H9 (cell line): ENCODE results near the gene GRIFIN. TPM values are rescaled to one million over a fixed set of nuclear protein-coding genes. Genes with fewer than 3 reads are reported as not detected.

Source experiments
- DNase-seq: peaks from one replicate; pipeline ENCODE4 v3.0.0-alpha.2; 2017
- H2AFZ ChIP-seq: one replicate; pipeline ENCODE4 v1.6.1; 2013; ENCODE audit warnings: mild to moderate bottlenecking, low read length, control low read depth, moderate library complexity
- H2AK5ac ChIP-seq: 2 replicates; pipeline ENCODE4 v1.6.1; 2013; ENCODE audit warnings: low read length, control low read depth, mixed read lengths; ENCODE audit not compliant: insufficient read length
- H2BK120ac ChIP-seq: one replicate; pipeline ENCODE4 v1.6.1; 2013; ENCODE audit warnings: low read depth, mild to moderate bottlenecking, low read length, control low read depth, inconsistent platforms; ENCODE audit not compliant: poor library complexity, severe bottlenecking
- H2BK12ac ChIP-seq: 2 replicates; pipeline ENCODE4 v1.6.1; 2013; ENCODE audit warnings: low read length, control low read depth, mixed read lengths, low read depth; ENCODE audit not compliant: insufficient read length
- H2BK15ac ChIP-seq: 2 replicates; pipeline ENCODE4 v1.6.1; 2013; ENCODE audit warnings: low read depth, low read length, control low read depth
- H2BK20ac ChIP-seq: one replicate; pipeline ENCODE4 v1.6.1; 2013; ENCODE audit warnings: low read depth, mild to moderate bottlenecking, low read length, control low read depth, inconsistent platforms; ENCODE audit not compliant: poor library complexity, severe bottlenecking
- H2BK5ac ChIP-seq: 2 replicates; pipeline ENCODE4 v1.6.1; 2013; ENCODE audit warnings: low read length, control low read depth, mixed read lengths; ENCODE audit not compliant: insufficient read length
- H3K14ac ChIP-seq: 2 replicates; pipeline ENCODE4 v1.6.1; 2013; ENCODE audit warnings: low read length, control low read depth; ENCODE audit not compliant: insufficient read depth
- H3K18ac ChIP-seq: 2 replicates; pipeline ENCODE4 v1.6.1; 2013; ENCODE audit warnings: low read depth, mild to moderate bottlenecking, mixed read lengths, low read length, control low read depth; ENCODE audit not compliant: insufficient read length
- H3K23ac ChIP-seq: 2 replicates; pipeline ENCODE4 v1.6.1; 2013; ENCODE audit warnings: low read length, control low read depth, mixed read lengths, low read depth; ENCODE audit not compliant: insufficient read length
- H3K23me2 ChIP-seq: 2 replicates; pipeline ENCODE4 v1.6.1; 2013; ENCODE audit warnings: low read depth, mild to moderate bottlenecking, mixed read lengths, low read length, control low read depth; ENCODE audit not compliant: insufficient read length, poor library complexity, severe bottlenecking
- H3K27ac ChIP-seq: 2 replicates; pipeline ENCODE4 v1.5.1; 2013; ENCODE audit warnings: low read length, control low read depth, mixed read lengths, low read depth; ENCODE audit not compliant: insufficient read length
- H3K27me3 ChIP-seq: 2 replicates; pipeline ENCODE4 v1.6.1; 2013; ENCODE audit warnings: low read length, control low read depth, inconsistent platforms; ENCODE audit not compliant: insufficient read depth
- H3K4ac ChIP-seq: 2 replicates; pipeline ENCODE4 v1.6.1; 2013; ENCODE audit warnings: low read depth, mild to moderate bottlenecking, control low read depth, inconsistent platforms, low read length, moderate library complexity
- H3K4me1 ChIP-seq: 2 replicates; pipeline ENCODE4 v1.6.1; 2013; ENCODE audit warnings: low read length, control low read depth, inconsistent platforms; ENCODE audit not compliant: insufficient read depth
- H3K4me2 ChIP-seq: 2 replicates; pipeline ENCODE4 v1.6.1; 2013; ENCODE audit warnings: low read length, control low read depth, mixed read lengths; ENCODE audit not compliant: insufficient read length, insufficient read depth
- H3K56ac ChIP-seq: 2 replicates; pipeline ENCODE4 v1.6.1; 2013; ENCODE audit warnings: low read depth, mild to moderate bottlenecking, mixed read lengths, low read length, control low read depth; ENCODE audit not compliant: insufficient read length
- H3K79me1 ChIP-seq: 2 replicates; pipeline ENCODE4 v1.6.1; 2013; ENCODE audit warnings: low read depth, mild to moderate bottlenecking, moderate library complexity, low read length, control low read depth, inconsistent platforms; ENCODE audit not compliant: insufficient read depth, poor library complexity, severe bottlenecking
- H3K79me2 ChIP-seq: 2 replicates; pipeline ENCODE4 v1.6.1; 2013; ENCODE audit warnings: low read length, control low read depth, inconsistent platforms; ENCODE audit not compliant: insufficient read depth
- H3K9ac ChIP-seq: 2 replicates; pipeline ENCODE4 v1.6.1; 2013; ENCODE audit warnings: low read length, control low read depth, mixed read lengths; ENCODE audit not compliant: insufficient read length; ENCODE audit errors: extremely low read depth
- H3K9me3 ChIP-seq: one replicate; pipeline ENCODE4 v1.6.1; 2013; ENCODE audit warnings: low read depth, low read length, inconsistent platforms; ENCODE audit not compliant: control insufficient read depth
- H3T11ph ChIP-seq: one replicate; pipeline ENCODE4 v1.6.1; 2013; ENCODE audit warnings: mild to moderate bottlenecking, low read length, control low read depth, inconsistent platforms
- H4K20me1 ChIP-seq: one replicate; pipeline ENCODE4 v1.6.1; 2013; ENCODE audit not compliant: control insufficient read depth, insufficient read length, insufficient read depth
- H4K5ac ChIP-seq: 2 replicates; pipeline ENCODE4 v1.6.1; 2013; ENCODE audit warnings: low read depth, mild to moderate bottlenecking, mixed read lengths, low read length, control low read depth; ENCODE audit not compliant: insufficient read length
- H4K8ac ChIP-seq: replicated peaks from 2 replicates; pipeline ENCODE4 v1.6.1; 2013; ENCODE audit warnings: low read length, control low read depth, mixed read lengths, low read depth; ENCODE audit not compliant: insufficient read length
- H4K91ac ChIP-seq: 2 replicates; pipeline ENCODE4 v1.6.1; 2013; ENCODE audit warnings: low read depth, mild to moderate bottlenecking, moderate library complexity, mixed read lengths, low read length, control low read depth; ENCODE audit not compliant: insufficient read length
- H3K27ac Mint-ChIP-seq, 3 experiments: 2 replicates in 2 of 3; 3 replicates in 1 of 3; pipeline ENCODE4 v1.8.0; 2020 to 2021; ENCODE audit warnings: mixed read lengths in 3 of 3, mild to moderate bottlenecking in 1 of 3, moderate library complexity in 1 of 3
- H3K27me3 Mint-ChIP-seq: 2 replicates; pipeline ENCODE4 v1.8.0; 2021; ENCODE audit warnings: low read depth, mild to moderate bottlenecking, moderate library complexity, mixed read lengths
- H3K36me3 Mint-ChIP-seq, 3 experiments: 2 replicates in 2 of 3; 3 replicates in 1 of 3; pipeline ENCODE4 v1.8.0; 2020 to 2021; ENCODE audit warnings: low read depth in 3 of 3, mixed read lengths in 3 of 3; ENCODE audit not compliant: insufficient read depth in 1 of 3
- H3K4me1 Mint-ChIP-seq, 2 experiments: 2 replicates each; pipeline ENCODE4 v1.8.0; 2020; ENCODE audit warnings: mixed read lengths in 2 of 2
- H3K4me3 Mint-ChIP-seq, 2 experiments: 2 replicates in 1 of 2; 3 replicates in 1 of 2; pipeline ENCODE4 v1.8.0; 2020 to 2021; ENCODE audit warnings: mild to moderate bottlenecking in 2 of 2, mixed read lengths in 2 of 2, moderate library complexity in 1 of 2
- H3K9me3 Mint-ChIP-seq, 2 experiments: 2 replicates in 1 of 2; 3 replicates in 1 of 2; pipeline ENCODE4 v1.8.0; 2020; ENCODE audit warnings: mild to moderate bottlenecking in 2 of 2, mixed read lengths in 2 of 2, moderate library complexity in 1 of 2
- WGBS: extraction: QIAGEN DNeasy Blood & Tissue Kit; methylation state at CpG from one replicate; pipeline ENCODE4 v1.1.7; 2013; ENCODE audit warnings: missing lambda C conversion rate, low lambda C conversion rate, mixed read lengths; ENCODE audit not compliant: insufficient read length; ENCODE audit errors: extremely low coverage; 5-methylcytosine and 5-hydroxymethylcytosine counted together
- total RNA-seq: library from RNA; stranded (reverse); gene quantifications from 2 replicates; pipeline ENCODE4 v1.2.1, GENCODE V29; 2021
- TF ChIP-seq, protein P1 (sequence below): fragments of 200-600 bp; sonication (generic); conservative IDR thresholded peaks from 3 replicates; pipeline ENCODE4 v1.8.0; 2021; ENCODE audit warnings: antibody characterized with exemption, mild to moderate bottlenecking

Gene GRIFIN
- total RNA-seq, 1 experiment from 2014 or later, result not detected

DNA sequence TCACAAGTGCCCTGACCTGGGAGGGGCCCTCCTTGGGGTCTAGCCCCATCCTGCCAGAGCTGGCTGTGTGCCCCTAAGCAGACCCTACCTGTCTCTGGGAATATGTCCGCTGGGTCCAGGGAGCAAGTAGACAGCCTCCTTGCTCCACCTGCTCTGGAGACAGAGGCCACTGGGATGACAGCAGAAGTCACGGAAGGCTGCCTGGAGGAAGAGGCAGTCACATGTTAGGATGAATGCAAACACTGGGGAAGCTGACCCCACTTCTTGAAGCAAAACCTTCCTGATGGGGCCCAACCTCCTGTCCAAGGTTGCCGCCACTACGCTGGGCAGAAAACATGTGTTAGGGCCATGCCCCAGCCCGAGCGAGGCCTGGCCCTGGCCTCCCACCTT lies 31.7 kb upstream of the GRIFIN start:
- H3K27ac Mint-ChIP-seq, result no peak overlapping the region
- Histone ChIP-seq H3K14ac (no peak overlapping the region), H3K56ac (no peak overlapping the region), H4K20me1 (no peaks in the 10 kb centered on the region), H3K9ac (no peak overlapping the region), H3K79me2 (no peaks in the 10 kb centered on the region), H2BK5ac (no peak overlapping the region), H4K5ac (no peak overlapping the region), H2BK15ac (no peak overlapping the region), H3K23me2 (no peaks in the 10 kb centered on the region), H2BK120ac (no peak overlapping the region), H3K18ac (no peak overlapping the region), H3K23ac (no peak overlapping the region), H3K27ac (no peak overlapping the region), H3K4ac (no peak overlapping the region), H3K9me3 (no peaks in the 10 kb centered on the region), H3K79me1 (no peaks in the 10 kb centered on the region), H3K4me2 (no peak overlapping the region), H2BK20ac (no peak overlapping the region), H4K91ac (no peak overlapping the region), H4K8ac (no peak overlapping the region), H2BK12ac (no peak overlapping the region), H2AFZ (no peak overlapping the region), H3K4me1 (no peaks in the 10 kb centered on the region), H3K27me3 (no peaks in the 10 kb centered on the region), H2AK5ac (no peak overlapping the region), H3T11ph (no peak overlapping the region)
- H3K27me3 Mint-ChIP-seq, result no peaks in the 10 kb centered on the region; the same call in 1 of the 2 replicates
- TF ChIP-seq, protein P1, sequence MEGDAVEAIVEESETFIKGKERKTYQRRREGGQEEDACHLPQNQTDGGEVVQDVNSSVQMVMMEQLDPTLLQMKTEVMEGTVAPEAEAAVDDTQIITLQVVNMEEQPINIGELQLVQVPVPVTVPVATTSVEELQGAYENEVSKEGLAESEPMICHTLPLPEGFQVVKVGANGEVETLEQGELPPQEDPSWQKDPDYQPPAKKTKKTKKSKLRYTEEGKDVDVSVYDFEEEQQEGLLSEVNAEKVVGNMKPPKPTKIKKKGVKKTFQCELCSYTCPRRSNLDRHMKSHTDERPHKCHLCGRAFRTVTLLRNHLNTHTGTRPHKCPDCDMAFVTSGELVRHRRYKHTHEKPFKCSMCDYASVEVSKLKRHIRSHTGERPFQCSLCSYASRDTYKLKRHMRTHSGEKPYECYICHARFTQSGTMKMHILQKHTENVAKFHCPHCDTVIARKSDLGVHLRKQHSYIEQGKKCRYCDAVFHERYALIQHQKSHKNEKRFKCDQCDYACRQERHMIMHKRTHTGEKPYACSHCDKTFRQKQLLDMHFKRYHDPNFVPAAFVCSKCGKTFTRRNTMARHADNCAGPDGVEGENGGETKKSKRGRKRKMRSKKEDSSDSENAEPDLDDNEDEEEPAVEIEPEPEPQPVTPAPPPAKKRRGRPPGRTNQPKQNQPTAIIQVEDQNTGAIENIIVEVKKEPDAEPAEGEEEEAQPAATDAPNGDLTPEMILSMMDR, result no peak
- peaks cover 13 to 37% of the 10 kb centered on the region in 2 experiments for H3K4me1 Mint-ChIP-seq
- WGBS, result no CpG with 5 or more reads among the region's 6 CpGs
- H3K36me3 Mint-ChIP-seq, result no peaks in the 10 kb centered on the region
- DNase-seq, result no peak
- H3K9me3 Mint-ChIP-seq, result no peaks in the 10 kb centered on the region; a peak in 1 of 5 replicates
- H3K4me3 Mint-ChIP-seq, result no peak overlapping the region
